Esophagus squamous epithelium (tissue), 4 donors: ENCODE measurements around the gene CCNK.

Experiments used
- POLR2A ChIP-seq, 4 donors: fragments of 450-650 bp; IDR thresholded peaks; one replicate each; pipeline ENCODE4 v1.6.1; 2017; ENCODE audit warnings: antibody characterized with exemption in 4 of 4, mild to moderate bottlenecking in 4 of 4, moderate library complexity in 3 of 4
- TF ChIP-seq, protein P1 (sequence below), 6 experiments: fragments of 450-650 bp in 4 of 6; fragments of 200-600 bp in 2 of 6; sonication (generic) in 2 of 6; IDR thresholded peaks; one replicate each; pipeline ENCODE4 v1.5.1; 2016 to 2019; ENCODE audit warnings: antibody characterized with exemption in 6 of 6, mild to moderate bottlenecking in 4 of 6, moderate library complexity in 4 of 6

GRCh38 chr14:99502989-99503421 lies 21.8 kb downstream of the CCNK start:
- TF ChIP-seq, protein P1, sequence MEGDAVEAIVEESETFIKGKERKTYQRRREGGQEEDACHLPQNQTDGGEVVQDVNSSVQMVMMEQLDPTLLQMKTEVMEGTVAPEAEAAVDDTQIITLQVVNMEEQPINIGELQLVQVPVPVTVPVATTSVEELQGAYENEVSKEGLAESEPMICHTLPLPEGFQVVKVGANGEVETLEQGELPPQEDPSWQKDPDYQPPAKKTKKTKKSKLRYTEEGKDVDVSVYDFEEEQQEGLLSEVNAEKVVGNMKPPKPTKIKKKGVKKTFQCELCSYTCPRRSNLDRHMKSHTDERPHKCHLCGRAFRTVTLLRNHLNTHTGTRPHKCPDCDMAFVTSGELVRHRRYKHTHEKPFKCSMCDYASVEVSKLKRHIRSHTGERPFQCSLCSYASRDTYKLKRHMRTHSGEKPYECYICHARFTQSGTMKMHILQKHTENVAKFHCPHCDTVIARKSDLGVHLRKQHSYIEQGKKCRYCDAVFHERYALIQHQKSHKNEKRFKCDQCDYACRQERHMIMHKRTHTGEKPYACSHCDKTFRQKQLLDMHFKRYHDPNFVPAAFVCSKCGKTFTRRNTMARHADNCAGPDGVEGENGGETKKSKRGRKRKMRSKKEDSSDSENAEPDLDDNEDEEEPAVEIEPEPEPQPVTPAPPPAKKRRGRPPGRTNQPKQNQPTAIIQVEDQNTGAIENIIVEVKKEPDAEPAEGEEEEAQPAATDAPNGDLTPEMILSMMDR (IDR thresholded peaks at IDR 0.05), result no peak
- no peak for TF ChIP-seq POLR2A (IDR thresholded peaks at IDR 0.05)
